GM21529 (cell line): ENCODE measurements around the gene CDCP1.
"Not testable (repeated sequence)": the region's sequence is repeated elsewhere in the genome, so short reads cannot be mapped to it uniquely, and the experiment has no call there.

Experiments
- ATAC-seq: cut with Tn5 transposase; IDR thresholded peaks from one replicate; pipeline ENCODE4 v1.9.1; 2021; ENCODE audit not compliant: unreplicated experiment

Gene CDCP1

GRCh38 chr3:45171283-45171682, 25.1 kb upstream of the CDCP1 start:
- ATAC-seq, result no peak

DNA sequence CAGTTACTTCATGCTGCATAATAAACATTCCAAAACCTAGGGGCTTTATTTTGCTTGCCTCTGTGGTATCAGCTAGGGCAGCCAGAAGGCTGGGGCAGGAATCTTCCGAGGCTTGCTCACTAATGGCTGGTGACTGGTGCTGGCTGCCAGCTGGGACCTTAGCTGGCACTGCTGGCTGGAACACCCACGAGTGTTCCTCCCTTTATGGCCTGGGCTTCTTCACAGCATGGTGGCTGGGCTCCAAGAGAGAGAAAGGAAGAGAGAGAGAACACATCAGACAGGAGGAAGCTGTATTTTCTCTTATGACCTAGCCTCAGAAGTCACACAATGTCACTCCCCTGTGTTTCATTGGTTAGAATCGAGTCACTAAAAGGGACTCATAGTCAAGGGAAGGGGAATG, 23.9 kb upstream of the CDCP1 start:
- no peak for ATAC-seq

- ATAC-seq, result no peak
Observed at GRCh38 chr3:45169125-45169904, 23.1 kb upstream of the CDCP1 start.

GRCh38 chr3:45168451-45168850, 22.3 kb upstream of the CDCP1 start:
- ATAC-seq, result no peak

GRCh38 chr3:45167011-45167911, 21.1 kb upstream of the CDCP1 start:
- peak; percentile 66 for ATAC-seq

DNA sequence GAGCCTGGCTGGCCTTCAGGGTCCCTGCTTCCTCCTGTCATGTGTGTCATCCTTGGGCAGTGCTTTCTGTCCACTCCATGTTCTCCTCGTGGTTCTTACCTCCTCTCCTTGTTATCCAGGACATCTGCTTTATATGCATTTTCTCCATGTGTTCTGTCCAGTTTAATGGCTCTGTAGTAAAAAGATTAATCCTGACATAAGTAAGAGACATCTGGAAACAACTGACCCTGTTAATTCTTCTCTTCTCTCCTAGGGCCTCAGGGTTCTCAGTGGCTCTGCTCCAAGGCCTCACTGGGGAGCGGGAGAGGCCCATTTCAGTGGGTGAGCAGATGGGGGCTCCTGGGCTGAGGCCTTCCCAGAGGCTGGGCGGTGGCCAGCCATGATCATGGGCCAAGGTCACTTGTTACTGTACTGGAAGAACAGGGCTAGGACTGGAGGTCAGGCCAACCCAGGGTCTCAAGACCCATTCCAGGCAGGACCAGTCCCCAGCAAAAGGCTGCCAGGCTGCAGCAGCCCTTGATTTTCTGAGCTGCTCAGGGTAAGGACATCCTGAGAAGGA, 20.2 kb upstream of the CDCP1 start:
- no peak for ATAC-seq

GRCh38 chr3:45165497-45166283, 19.5 kb upstream of the CDCP1 start:
- no peak for ATAC-seq

DNA sequence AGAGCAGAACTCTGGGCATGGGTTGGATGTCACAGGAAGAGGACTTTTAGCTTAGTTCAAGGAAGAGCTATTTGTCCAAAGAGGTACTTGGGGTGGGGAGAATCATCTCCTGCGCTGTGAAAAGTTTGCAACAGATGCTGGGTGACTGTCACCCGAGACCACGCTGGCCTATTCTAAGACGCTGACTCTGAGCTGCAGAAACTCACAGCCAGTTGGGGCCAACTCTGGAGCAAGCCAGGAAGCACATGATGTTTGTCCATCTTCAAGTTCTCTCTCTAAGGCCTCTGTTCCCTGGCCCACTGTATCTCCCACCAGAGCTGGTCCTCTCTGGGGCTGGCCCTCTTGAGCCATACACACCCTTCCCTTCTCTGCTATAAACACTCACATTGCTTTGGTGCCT, 17.9 kb upstream of the CDCP1 start:
- no peak for ATAC-seq

DNA sequence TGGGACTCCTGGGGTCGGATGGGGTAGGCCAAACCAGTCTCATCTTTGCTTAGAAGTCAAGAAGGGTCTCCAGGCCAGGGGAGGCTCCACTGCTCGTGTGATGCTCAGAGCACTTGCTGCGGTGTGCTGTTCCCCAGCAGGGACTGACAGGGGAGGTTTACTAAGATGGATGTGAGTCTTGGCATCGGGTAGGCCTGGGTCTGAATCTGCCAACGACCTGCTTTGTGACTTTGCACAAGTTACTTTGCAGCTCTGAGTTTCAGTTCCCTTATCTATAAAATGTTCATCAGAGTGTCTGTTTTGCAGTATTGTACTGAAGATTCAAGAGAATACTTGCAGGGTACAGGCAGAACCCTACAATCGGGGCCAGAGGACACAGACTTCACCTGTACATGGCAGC, 17.3 kb upstream of the CDCP1 start:
- no peak for ATAC-seq

- no peak for ATAC-seq
Observed at GRCh38 chr3:45154641-45155147, 8.5 kb upstream of the CDCP1 start.

DNA sequence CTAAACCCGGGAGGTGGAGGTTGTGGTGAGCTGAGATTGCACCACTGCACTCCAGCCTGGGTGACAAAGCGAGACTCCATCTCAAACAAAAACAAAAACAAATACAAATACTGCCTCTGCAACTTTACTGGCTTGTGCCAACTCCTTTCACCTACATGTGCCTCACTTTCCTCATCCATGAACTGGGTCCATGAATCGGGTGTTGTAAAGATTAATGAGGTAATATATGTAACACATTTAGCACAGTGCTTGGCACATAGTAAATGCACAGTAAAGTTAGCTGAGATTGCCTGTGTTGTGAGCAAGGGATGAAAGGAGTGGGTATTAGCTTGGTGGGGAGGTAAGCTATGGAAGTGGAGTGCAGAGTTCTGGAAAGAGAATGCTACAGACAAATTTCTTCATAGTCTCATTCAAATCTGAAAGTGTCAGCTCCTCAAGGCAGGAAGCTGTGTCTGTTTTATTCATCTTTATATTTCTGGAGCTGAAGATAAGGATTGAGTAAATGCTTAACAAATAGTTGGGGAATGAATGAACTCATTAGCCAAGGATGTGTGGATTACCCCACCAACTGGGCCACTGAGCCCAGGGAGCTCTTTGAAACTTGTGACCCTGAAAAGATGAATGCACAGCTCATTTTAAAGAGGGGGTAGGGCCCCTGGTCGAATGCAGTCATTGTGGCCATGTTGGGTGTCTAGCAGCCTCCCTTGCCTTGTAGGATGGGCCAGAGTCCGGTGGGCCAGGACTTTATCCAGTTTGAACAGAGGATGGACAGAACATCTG, 7.7 kb upstream of the CDCP1 start:
- no peak for ATAC-seq

DNA sequence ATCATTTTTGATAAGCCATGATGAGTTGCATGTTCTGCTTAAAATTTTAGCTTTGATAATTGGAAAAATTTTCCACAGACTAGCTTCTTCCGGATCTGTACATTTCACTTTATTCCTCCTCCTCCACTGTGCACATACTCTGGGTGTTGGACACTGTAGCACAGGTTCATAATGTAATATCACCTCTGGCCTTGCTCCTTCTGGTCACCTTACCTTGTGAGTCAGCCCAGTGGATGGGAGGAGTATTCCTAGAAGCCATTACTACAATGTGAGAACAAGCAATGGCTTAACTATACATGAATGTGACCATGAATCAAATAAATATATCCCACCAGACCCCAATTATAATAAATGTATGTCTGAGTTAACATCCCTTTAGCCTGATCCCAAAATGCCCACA, 6.1 kb upstream of the CDCP1 start:
- ATAC-seq, result no peak

DNA sequence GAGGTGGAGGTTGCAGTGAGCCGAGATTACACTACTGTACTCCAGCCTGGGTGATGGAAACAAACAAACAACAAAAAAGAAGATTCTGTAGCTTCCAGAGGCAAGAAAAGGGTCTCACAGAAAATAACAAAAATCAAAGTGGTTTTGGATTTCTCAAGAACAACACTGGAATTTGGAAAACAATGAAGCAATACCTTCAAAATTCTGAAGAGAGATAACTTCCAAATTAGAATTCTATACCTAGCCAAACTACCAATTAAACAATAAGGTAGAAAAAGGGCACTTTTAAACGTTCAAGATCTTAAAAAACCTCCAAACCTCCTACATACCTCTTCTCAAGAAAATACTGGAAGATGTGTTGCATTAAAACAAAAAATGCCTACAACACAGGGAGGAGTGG, 4.9 kb upstream of the CDCP1 start:
- no peak for ATAC-seq

- no peak for ATAC-seq
Observed at GRCh38 chr3:45148921-45149320, 2.7 kb upstream of the CDCP1 start.

- no peak for ATAC-seq
Observed at GRCh38 chr3:45145223-45145622, 955 bp downstream of the CDCP1 start.

DNA sequence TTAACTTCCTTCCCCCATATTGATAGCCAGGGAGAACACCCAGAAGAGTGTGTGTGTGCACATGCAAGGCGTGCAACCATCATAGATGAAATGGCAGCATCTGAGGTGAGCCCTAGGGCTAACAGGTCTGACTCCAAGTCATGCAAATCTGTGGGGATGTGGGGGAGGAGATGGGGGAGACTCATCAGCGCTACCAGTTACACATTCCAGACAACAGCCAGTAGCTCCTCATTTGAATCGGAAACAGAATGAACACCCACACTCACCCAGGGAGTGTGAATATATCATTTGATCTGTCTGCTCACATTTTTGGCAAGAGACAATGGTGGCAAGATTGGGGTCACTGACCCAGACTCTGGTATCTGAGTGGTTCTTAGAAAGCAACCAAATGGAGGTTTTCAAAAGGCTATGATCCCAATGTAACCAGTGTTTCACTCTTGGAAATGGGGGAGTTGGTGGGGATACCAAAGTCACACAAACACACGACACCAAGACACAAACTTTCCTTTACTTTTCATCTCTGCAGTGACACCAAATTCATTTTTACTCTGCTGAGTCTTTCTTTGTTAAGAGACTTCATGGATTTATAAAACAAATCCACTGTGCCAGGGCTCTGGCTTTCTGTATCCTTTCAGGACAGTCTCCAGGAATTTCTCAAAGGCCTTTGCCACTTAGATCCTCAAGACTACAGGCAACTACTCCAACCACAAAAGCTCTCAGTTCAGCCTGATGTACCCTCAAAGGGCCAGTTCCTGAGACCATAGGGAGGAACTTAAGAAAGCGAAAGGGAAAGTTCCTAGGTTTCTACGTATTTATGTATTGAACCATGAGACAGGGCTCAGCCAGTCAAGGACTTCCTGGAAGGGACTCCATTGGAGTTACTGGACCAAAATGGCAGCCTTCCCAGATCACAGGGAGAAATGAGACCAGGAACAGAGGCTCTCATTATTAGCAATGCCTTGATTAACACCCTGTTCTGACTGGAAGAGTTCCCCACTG, 2.2 kb downstream of the CDCP1 start:
- peak; percentile 53 for ATAC-seq

DNA sequence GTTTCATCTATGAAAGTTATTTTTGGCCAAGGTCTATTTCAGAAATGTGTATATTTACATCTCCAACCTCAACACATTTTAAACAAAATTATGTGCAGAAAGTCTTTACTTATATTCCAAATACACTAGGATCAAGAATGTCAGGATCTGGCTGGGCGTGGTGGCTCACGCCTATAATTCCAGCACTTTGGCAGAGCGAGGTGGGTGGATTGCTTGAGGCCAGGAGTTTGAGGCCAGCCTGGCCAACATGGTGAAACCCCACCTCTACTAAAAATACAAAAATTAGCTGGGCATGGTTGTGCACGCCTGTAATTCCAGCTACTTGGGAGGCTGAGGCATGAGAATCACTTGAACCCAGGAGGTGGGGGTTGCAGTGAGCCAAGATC, 5.4 kb downstream of the CDCP1 start:
- not testable (repeated sequence) for ATAC-seq

DNA sequence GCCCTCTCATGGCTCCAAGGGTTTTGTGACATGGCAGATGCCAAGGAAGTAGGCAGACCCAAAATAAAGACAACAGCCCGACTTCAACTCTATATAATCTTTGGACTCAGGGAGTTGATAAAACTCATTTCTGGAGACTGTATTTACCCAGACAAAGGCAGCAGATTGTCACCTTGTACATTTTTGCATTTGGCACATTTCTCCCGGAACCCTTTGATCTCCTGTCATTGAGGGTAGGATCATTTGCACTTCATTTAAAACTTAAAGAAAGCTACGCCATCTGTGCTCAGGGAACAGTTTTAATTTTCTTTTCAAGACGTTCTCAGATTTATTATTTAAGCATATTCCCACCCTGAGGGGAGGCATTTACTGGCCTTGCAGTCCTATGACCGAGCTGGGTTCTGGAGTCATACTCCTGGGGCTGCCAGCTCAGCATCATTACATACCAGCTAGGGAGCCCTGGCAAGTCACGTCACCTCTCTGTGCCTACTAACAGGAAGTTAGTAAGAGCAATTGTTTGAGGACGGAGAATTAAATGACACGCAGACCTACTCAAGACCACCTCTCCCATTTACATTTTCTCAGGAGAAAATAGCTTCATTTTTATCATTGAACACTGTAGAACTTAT, 5.9 kb downstream of the CDCP1 start:
- no peak for ATAC-seq
